Measurements from ENCODE around the gene FH. TPM values are rescaled to one million over a fixed set of nuclear protein-coding genes. Genes with fewer than 3 reads are reported as not detected.

Gene FH
- total RNA-seq, 4 donors from 2014 or later = 37.2 to 65.8 (median 45.2) TPM

DNA sequence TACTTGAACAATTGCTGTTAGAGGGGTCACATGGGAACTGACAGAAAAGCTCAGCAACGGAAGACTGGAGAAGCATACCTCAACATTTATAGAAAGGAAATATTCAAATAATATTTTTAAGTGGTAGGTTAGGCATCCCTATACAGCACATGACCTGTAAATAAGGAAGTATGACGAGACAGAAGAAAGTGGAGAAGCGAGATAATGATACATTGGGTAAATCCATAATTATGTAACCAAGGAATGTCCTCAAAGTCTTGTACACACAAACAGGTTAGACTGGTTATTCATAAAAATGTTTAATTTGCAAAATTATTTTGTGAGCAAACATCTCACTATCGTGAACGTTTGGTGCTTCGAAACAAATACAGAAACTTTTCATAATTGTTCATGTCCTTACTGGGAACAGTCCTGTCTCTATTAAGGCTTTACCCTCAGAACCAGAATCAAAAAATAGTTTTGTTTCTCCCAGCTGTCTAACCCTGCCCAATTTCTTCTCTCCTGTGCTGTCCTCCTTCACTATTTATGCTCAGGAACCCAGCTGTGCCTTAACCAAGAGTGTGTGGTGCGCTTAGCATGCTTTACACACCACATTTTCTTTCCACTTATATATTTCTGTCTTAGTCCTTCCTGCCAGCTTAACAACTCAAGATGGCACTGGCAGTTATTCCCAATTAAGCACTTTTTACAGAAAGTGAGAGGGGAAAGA lies 22.8 kb upstream of the FH start:
- intact Hi-C loops (cut with DNase I; ENCODE audit: low total_unique reads) = no loop called here
- no peak for TF ChIP-seq POLR2A (IDR thresholded peaks at IDR 0.05)
- TF ChIP-seq, protein P1, sequence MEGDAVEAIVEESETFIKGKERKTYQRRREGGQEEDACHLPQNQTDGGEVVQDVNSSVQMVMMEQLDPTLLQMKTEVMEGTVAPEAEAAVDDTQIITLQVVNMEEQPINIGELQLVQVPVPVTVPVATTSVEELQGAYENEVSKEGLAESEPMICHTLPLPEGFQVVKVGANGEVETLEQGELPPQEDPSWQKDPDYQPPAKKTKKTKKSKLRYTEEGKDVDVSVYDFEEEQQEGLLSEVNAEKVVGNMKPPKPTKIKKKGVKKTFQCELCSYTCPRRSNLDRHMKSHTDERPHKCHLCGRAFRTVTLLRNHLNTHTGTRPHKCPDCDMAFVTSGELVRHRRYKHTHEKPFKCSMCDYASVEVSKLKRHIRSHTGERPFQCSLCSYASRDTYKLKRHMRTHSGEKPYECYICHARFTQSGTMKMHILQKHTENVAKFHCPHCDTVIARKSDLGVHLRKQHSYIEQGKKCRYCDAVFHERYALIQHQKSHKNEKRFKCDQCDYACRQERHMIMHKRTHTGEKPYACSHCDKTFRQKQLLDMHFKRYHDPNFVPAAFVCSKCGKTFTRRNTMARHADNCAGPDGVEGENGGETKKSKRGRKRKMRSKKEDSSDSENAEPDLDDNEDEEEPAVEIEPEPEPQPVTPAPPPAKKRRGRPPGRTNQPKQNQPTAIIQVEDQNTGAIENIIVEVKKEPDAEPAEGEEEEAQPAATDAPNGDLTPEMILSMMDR (IDR thresholded peaks at IDR 0.05) = no peak
- H3K4me3 ChIP-seq (ENCODE audit: low read depth, poor library complexity, severe bottlenecking) = no peak overlapping the region
- DNase-seq (ENCODE audit: low spot score in 2 of 2) = no peak
- 55 to 65% methylated on average over 7 of the region's 7 CpGs for WGBS, 2 donors

DNA sequence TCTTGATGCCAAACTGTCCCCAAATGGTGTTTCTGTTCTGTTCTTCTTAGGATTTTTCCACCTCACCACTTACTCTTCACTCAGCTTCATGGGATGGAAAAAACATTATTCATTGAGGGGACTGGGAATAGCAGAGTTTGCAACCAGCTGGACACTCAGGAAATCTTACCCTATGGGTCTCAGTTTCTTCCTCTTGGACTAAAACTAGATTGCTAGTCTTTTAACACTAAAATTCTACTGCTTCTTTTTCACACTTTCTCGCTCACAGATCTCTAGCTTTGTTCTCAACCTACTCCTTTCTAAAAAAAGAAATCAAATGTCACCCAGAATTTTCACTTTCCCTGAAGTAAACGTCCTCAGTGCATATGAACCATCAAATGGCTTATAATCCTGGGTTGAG lies 17.4 kb upstream of the FH start:
- 73 to 82% methylated on average over 2 of the region's 2 CpGs for WGBS, 2 donors
- intact Hi-C loops (cut with DNase I; ENCODE audit: low total_unique reads) = no loop called here
- H3K4me3 ChIP-seq (ENCODE audit: low read depth, poor library complexity, severe bottlenecking) = no peak overlapping the region
- DNase-seq (ENCODE audit: low spot score in 2 of 2) = no peak
- TF ChIP-seq, protein P1 (IDR thresholded peaks at IDR 0.05) = no peak
- TF ChIP-seq POLR2A (IDR thresholded peaks at IDR 0.05) = no peak

DNA sequence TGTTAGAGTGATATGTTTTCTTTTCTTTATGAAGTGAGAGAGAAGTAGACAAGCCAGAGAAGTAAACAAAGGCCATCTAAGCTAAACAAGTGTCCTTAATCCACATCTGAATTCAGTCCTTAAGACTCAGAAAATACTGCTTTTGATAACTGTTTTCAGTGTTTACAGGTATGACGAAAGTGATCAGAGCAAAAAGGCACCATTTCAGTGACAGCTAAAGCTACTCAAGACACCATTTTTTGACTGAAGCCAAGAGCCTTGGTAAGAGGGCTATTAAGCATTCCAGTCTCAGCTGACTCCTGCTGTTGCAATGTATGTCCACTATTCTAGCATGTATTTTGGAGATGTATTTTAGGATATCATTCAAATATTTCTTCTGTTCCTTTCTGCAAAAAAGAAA lies 16.7 kb upstream of the FH start:
- TF ChIP-seq, protein P1 (IDR thresholded peaks at IDR 0.05) = no peak
- TF ChIP-seq POLR2A (IDR thresholded peaks at IDR 0.05) = no peak
- DNase-seq (ENCODE audit: low spot score in 2 of 2) = no peak
- 88 to 91% methylated on average over 1 of the region's 1 CpG for WGBS, 2 donors
- intact Hi-C loops (cut with DNase I; ENCODE audit: low total_unique reads) = no loop called here
- H3K4me3 ChIP-seq (ENCODE audit: low read depth, poor library complexity, severe bottlenecking) = no peak overlapping the region

DNA sequence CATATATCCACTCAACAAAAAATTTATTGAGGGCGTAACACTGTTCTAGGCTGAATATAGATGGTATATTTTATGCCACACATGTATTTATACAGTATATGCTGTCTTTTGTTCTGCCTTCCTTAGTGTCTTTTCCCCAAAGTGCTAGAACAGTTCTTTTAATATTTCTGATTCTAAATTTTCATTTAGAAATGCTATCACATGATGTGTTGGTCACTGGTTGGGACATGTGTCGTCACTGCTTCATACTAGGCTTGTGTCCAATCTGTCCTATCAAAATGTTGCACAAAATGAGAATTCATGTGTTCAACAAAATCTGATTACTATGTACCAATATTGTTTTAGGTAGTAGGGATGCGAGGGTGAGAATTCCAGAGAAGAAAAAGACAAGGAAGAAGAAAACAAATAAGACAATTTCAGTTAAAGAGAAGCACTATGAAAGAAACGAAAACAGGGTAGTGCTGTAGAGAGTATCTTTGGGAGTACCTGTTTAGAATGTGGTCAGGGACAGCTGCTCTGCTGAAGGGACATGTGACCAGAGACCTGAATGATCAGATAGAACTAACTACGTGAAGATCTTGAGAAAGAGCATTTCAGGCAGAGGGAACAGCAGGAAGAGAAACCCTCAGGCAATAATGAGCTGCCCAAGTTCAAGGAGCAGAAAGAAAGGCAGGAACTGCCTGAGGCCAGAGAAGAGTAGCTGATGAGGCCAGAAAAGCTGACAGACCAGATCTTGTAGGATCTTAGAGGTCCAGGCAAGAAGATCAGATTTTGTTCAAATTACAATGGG lies 14.0 kb upstream of the FH start:
- DNase-seq (ENCODE audit: low spot score in 2 of 2) = no peak
- intact Hi-C loops (cut with DNase I; ENCODE audit: low total_unique reads) = no loop called here
- H3K4me3 ChIP-seq (ENCODE audit: low read depth, poor library complexity, severe bottlenecking) = no peak overlapping the region
- TF ChIP-seq, protein P1 (IDR thresholded peaks at IDR 0.05) = no peak
- TF ChIP-seq POLR2A (IDR thresholded peaks at IDR 0.05) = no peak
- 68 to 73% methylated on average over 5 of the region's 5 CpGs for WGBS, 2 donors

DNA sequence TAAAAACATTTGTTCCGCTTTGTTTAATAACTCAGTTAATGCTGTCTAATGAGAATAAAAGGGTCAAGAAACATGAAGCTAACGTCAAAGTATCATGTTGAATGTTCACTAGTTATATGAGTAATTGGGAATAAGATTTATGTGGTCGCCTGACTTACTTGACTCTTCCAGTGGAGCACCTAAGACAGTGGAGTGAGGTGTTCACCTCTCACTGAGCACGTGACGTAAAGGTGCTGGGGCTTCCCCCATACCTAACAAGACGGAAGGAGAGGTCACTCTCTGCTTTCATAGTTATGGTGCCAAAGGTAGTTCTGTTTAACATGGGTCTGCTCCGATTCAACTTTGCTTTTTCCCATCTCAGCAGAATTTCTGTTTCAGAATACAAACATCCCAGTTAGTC lies 13.3 kb upstream of the FH start:
- 75 to 86% methylated on average over 7 of the region's 7 CpGs for WGBS, 2 donors
- TF ChIP-seq, protein P1 (IDR thresholded peaks at IDR 0.05) = no peak
- no peak for TF ChIP-seq POLR2A (IDR thresholded peaks at IDR 0.05)
- no peak overlapping the region for H3K4me3 ChIP-seq (ENCODE audit: low read depth, poor library complexity, severe bottlenecking)
- intact Hi-C loops (cut with DNase I; ENCODE audit: low total_unique reads) = no loop called here
- no peak for DNase-seq (ENCODE audit: low spot score in 2 of 2)

Data from lower leg skin (tissue), 4 donors.